MM.1S (cell line): ENCODE results near the gene STOX1.

Experiments used
- EZH2 ChIP-seq: fragments of 300-600 bp; sonication (generic); optimal IDR thresholded peaks from 2 replicates; pipeline ENCODE3; 2017; ENCODE audit warnings: low read depth, mild to moderate bottlenecking, antibody characterized with exemption, low read length, mixed read lengths
- EZH2phosphoT487 ChIP-seq: fragments of 300-600 bp; sonication (generic); IDR thresholded peaks from 2 replicates; pipeline ENCODE4 v1.6.1; 2018; ENCODE audit warnings: antibody characterized with exemption, low read length
- TF ChIP-seq, protein P1 (sequence below): fragments of 300-600 bp; sonication (generic); IDR thresholded peaks from 2 replicates; pipeline ENCODE4 v1.5.1; 2016; ENCODE audit warnings: antibody characterized with exemption, low read length, mixed read lengths

DNA sequence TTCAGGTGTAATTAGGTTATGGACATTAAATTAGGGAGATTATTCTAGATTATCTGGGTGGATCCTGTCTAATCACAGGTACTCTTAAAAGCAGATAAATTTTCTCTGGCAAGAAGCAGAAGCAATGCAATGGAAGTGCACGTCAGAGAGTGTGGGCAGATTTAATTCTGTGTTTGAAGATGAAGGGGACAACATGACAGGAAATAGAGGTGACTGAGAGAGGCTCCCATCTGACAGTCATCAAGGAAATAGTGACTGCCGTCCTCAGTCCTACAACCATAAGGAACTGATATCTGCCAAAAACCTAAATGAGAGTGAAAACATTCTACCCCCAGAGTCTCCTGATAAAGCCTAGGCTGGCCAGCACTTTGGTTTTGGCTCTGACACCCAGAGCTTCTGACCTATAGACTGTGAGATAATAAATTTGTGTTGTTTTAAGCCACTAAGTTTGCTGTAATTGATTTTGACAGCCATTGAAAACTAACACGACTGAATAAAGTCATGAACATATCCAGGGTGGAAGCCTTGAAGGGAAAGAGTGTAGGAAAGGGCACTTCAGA is 43.3 kb downstream of the STOX1 start:
- TF ChIP-seq, protein P1, sequence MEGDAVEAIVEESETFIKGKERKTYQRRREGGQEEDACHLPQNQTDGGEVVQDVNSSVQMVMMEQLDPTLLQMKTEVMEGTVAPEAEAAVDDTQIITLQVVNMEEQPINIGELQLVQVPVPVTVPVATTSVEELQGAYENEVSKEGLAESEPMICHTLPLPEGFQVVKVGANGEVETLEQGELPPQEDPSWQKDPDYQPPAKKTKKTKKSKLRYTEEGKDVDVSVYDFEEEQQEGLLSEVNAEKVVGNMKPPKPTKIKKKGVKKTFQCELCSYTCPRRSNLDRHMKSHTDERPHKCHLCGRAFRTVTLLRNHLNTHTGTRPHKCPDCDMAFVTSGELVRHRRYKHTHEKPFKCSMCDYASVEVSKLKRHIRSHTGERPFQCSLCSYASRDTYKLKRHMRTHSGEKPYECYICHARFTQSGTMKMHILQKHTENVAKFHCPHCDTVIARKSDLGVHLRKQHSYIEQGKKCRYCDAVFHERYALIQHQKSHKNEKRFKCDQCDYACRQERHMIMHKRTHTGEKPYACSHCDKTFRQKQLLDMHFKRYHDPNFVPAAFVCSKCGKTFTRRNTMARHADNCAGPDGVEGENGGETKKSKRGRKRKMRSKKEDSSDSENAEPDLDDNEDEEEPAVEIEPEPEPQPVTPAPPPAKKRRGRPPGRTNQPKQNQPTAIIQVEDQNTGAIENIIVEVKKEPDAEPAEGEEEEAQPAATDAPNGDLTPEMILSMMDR, result no peak
- TF ChIP-seq EZH2 (no peak), EZH2phosphoT487 (no peak)
